SH-SY5Y (cell line): ENCODE results near the gene KIFBP.

ENCODE experiments used
- GATA2 ChIP-seq: IDR thresholded peaks from 2 replicates; pipeline ENCODE4 v1.6.1; 2011; ENCODE audit warnings: mild to moderate bottlenecking, low read depth, low read length
- GATA3 ChIP-seq: IDR thresholded peaks from 2 replicates; pipeline ENCODE4 v1.6.1; 2011; ENCODE audit warnings: low read depth, mild to moderate bottlenecking, low read length, moderate library complexity

- TF ChIP-seq GATA2 (no peak), GATA3 (no peak)
Measured at GRCh38 chr10:69049566-69049961, 61.0 kb downstream of the KIFBP start.
